Limb (tissue), 2 donors: ENCODE results near the gene PPM1N.

ENCODE experiments used
- DNase-seq, 2 donors: peaks; one replicate each; pipeline ENCODE4 v3.0.0-alpha.2; 2016; ENCODE audit errors: extremely low spot score in 2 of 2

Gene PPM1N

DNA sequence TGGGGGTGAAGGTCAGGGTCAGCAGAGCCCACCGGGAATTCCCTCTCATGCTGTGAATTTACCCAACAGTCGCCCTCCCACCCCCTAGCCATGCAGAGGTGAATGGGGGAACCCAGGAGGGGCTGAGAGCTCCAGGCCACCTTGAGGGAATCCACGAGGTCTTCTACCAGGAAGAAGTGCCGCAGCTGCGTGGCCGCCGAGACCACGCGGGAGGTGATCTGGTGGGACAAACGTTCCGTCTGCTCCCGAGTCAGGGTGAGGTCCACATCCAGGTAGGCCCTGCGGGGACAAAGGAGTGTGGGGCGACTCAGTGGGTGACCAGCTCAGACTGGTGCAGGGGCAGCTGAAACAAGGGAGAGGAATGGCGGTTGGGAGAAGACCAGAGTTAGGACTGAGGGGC is 9.5 kb upstream of the PPM1N start:
- no peak for DNase-seq

DNA sequence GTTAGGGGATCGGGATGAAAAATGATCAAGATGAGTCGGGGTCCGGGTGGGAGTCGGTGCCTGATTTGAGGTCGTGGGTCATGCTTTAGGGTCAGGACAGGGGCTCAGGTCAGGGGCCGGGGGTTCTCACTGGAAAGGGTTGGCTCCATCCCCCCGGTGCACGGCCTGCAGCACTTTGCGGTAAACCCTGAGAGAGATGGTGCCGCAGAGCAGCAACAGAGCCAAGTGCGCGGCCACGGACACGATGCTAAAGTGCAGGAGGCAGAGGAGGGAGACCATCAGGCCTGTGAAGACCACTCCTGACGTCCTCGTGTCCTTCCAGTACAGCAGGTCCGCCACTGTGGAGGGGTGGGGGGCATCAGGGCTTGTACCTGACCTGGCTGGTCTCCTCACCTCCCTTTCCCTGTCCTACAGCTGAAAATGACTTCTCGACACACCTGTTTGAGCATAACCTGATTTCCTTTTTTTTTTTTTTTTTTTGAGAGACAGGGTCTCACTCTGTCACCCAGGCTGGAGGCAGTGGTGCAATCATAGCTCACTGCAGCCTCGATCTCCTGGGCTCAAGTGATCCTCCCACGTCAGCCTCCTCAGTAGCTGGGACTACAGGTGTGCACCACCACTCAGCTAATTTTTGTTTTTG is 8.9 kb upstream of the PPM1N start:
- no peak for DNase-seq

DNA sequence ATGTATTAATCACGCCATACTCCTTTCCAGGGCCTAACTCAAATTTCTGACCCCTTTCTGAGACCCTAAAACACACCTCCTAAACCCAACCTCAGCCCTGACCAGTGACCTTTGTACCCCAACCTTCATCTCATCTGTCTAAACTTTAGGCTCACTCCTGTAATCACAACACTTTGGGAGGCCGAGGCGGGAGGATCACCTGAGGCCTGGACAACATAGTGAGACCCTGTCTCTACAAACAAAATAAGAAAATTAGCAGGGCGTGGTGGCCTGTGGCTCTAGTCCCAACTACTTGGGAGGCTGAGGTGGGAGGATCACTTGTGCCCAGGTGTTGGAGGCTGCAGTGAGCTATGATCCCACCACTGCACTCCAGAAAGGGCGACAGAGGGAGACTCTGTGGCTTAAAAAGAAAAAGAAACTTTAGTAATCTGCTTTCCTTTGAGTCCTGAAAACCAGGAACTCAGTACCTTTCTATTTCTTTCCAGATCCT is 6.1 kb upstream of the PPM1N start:
- no peak for DNase-seq

DNA sequence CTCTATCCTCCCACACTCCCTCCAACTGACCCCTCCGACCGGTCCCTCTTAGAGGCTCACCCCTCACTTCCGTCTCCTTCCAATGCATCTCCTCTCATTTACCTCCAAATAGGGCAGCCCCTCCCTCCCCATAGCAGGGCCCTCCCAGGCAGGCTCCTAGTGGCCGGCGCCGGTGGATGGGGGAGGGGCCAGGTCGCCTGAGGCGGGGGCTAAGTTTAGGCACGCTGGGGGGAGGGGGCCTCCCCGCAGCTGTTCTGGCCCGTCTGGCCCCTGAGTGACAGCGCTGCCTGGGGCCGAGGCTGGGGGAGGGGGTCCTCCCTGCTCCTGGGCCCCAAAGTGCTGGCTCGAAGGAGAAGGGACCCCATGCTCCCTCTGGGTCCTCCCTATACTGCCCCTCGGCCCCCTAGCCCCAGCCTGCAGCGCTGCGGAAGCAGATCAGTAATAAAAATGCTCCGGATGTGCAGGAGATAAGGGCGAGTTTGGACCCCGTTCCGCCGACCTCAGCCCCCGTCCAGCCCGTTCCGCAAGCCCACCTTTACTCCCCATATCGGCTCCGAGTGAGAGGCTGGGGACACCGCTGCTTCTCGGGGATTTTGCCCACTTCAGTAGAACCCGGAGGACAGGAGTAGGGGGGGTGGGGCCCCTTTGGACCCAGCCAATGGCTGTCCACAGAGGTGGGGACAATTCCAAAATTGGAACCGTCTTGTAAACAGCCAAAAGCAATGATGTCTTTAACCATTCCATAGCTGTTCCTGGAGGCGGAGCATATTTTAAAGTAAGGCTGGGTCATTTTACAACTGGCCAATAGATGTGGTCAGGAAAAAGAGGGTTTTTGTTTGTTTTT is 5.4 kb upstream of the PPM1N start:
- peak; percentile 55 to 76 for DNase-seq

DNA sequence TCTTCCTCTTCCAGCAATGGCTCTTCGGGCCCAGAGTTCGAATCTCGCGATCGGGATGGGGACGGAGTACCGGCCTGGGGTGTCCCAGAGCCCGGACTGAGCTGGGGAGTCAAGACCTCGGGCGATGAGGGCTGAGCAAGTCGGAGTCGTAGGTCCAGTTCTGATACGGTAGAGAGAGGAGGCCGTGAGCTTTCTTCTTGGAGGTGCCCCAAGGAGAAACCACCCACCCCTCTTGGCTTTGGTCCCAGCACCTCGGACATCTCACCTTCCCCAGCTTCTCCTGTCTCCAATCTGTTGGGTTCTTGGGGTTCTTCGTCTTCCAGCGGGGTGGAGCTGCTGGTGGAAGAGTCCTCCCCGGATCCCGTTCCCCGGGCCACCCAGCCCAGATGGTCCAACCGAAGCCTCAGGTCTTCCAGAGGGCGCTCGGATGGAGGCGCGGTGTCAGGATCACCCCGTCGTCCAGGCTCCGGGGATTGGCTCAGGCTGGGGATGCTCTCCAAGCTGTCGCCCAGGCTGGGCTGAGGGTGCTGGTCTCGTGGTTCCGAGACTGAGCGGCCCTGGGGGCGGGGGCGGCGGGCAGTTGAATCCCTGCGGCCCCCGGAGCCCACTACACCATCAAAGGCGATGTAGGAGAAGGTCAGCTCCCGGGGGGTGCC is 3.9 kb upstream of the PPM1N start:
- no peak for DNase-seq

DNA sequence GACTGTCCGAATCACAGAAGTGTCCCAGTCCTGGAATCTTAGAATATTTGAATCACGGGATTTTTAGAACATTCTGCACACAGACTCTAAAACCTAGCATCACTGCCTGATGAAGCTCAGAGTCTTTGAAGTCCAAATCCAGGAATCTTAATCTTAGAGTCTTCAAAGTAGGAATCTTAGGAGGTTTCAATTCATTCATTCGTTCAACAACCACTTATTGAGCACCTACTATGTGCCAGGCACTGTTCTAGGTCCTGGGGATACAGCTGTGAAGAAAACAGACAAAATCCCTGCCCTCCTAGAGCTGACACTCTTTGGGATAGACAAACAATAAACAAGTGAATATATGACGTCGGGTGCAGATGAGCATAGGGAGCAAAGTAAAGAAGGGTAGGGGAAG is 3.1 kb upstream of the PPM1N start:
- DNase-seq: no peak

DNA sequence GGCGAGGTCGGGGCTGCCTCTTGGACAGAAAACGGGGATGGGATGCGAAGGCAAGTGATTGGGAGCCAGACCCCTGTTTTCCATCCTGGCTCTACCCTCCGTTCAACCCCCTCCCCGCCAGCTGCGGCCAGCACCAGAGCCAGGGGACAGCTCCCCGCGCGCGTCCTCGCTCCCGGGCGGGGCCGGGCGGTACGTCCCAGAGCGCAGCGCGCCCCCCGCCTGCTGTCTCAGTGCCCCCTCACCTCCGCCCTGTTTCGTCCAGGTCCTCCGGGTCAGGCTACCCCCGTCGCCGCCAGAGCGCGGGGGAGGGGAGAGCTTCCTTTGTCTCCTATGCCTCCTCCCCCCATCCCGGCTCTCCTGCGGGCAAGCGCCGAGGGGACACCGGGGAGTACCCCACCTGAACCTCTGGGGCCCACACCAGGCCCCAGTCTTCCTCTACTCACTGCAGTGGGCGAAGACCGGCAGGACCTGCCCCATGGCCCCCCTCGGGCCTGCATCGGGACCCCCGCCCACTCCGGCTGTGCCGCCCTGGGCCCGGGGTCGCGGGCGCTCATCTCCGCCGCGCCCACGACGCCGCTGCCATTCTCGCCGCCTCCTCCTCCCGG is 1.8 kb upstream of the PPM1N start:
- peak; percentile 22 to 84 for DNase-seq

DNA sequence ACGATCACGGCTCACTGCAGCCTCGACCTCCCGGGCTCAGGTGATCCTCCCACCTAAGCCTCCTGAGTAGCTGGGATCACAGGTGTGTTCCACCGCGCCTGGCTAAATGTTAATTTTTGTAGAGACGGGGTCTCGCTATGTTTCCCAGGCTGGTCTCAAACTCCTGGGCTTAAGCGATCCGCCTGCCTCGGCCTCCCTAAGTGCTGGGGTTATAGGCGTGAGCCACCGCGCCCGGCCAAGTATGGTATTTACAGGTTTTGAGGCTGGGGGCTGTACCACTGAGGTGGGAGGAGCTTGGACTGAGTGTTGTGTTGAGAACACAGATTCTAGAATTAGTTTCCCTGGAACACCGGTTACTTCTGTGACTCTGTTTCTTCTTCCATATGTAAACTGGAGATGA is 452 bp upstream of the PPM1N start:
- no peak for DNase-seq

DNA sequence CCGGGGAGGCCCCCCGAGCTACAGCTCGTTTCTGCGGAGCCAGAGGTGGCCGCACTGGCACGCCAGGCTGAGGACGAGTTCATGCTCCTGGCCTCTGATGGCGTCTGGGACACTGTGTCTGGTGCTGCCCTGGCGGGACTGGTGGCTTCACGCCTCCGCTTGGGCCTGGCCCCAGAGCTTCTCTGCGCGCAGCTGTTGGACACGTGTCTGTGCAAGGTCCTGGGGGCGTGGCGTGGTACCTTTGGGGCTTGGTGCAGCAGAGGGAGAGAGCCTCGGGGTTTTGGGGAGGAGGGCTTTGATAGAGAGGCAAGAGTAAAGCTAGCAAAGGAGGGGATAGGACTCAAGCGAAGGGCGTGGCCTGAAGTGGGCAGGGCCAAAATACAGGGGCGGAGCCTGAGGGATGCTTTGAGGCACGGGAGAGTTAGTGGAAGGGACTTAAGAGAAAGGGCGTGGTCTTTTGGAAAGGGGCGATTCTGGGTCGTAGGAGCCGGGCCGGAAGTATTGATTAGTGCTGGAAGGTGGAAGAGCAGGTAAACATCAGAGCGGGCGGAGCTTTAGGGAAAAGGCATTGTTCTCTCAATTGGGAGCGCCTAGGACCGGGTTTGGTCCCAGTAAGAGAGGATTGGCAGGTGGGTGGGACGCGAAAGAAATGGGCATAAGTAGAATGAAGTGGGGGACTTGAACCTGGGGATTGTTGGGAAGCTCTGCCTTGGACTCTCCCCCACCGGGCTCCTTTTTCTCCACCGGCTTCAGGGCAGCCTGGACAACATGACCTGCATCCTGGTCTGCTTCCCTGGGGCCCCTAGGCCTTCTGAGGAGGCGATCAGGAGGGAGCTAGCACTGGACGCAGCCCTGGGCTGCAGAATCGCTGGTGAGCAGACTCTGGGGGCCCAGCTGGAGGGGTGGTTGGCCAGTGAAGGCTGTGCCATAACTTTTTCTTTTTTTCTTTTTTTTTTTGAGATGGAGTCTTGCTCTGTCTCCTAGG is 1.2 kb downstream of the PPM1N start:
- DNase-seq: no peak

DNA sequence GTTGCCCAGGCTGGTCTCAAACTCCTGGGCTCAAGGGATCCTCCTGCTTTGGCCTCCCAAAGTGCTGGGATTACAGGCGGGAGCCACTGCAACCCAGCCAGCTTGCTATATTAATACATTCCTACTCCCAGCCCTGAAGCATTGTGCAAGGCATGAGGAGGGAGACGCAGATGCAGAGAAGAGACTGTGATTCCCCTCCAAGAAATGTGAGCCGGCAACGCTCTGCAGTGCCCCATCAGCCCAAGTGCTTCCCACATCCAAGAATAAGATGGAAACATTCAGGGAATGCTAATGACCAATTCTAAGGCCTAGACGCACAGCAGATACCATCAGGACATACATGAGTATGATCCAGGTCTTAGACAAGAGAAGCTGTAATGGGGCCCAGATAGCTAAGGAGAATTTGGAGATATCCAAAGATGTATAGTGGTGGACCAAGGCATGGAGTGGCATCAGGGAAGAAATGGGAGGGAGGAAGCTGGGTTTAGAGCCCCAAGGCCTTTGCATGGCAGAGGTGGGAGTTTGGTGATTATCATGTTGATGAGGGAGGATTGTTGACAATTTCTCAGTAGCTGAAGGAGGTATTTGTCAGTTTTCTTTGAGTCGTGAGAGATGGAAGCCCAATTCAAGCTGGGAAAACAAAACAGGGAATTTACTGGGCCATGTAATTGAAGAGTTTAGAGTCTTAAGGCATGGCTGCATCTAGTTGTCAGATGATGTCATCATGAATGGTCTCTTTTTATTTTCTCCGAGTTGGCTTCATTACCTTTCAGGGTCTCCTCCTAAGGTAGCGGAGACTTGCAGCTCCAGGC is 2.9 kb downstream of the PPM1N start:
- DNase-seq: no peak

DNA sequence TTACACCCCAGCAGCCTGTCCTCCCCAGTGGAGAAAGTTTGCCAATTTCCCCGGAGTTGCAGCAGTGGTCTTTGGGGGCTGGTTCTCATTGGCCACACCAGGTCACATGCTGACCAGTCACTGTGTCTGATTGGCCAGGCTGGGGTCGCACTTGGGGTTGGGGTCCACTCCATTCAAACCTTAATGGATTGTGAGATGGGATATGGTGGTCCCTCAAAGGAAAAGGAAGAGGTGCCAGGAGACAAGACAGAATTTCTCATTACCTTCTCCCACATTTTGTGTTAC is 3.4 kb downstream of the PPM1N start:
- DNase-seq: no peak

DNA sequence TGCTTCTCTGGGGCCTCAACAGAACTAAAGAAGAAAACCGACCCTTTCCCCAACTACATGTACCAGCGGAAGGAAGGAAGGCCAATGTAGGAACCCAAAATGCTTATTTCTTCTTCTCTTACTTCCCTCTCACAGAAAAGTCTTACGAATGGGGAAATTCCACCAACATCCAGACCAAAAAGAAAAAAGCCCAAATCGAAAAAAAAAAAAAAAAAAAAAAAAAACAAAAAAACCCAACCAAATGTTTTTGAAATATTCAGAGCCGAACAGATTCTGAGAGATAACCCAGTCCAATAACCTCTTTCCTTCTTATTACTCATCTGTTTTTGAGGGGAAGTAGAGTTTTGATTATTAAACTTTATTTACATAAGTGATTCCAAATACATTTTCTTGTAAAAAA is 3.9 kb downstream of the PPM1N start:
- no peak for DNase-seq

DNA sequence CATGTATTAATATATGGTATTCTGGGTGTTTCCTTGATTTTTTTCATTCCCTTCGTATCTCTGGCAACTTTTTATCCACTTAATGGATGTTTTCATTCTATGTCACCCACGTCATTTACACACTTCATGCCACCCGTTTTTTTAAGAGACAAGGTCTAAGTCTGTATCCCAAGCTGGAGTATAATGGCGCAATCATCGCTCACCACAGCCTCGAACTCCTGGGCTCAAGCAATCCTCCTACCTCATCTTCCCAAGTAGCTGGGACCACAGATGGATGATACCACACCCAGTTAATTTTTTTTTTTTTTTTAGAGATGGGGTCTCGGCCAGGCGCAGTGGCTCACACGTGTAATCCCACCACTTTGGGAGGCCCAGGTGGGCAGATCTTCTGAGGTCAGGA is 5.7 kb downstream of the PPM1N start:
- DNase-seq: no peak

DNA sequence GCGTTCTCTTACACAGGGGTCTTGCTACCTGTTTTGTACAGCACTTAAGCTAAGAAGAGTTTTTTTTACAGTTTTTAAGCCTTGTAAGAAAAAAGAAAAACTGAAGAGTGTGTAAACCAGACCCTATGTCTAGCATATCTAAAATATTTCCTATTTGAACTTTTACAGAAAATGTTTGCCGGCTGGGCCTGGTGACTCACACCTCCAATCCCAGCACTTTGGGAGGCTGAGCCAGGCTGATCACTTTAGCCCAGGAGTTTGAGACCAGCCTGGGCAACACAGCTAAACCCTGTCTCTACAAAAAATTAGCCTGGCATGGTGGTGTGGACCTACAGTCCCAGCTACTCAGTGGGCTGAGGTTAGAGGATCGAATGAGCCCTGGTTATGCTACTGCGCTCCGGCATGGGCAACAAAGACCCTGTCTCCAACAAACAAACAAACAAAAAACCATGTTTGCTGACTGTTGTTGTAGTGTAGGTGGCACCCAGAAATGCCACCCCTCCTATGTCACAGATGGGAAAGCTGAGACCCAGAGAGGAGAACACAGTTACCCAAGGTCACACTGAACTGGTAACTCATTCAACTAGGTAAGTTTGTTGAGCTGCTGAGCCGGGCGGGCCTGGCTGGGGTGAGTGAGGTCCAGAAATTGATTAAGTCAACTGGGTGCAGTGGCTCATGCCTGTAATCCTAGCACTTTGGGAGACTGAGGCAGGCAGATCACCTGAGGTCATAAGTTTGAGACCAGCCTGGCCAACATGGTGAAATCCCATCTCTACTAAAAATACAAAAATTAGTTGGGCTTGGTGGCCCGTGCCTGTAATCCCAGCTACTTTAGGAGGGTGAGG is 7.1 kb downstream of the PPM1N start:
- no peak for DNase-seq

DNA sequence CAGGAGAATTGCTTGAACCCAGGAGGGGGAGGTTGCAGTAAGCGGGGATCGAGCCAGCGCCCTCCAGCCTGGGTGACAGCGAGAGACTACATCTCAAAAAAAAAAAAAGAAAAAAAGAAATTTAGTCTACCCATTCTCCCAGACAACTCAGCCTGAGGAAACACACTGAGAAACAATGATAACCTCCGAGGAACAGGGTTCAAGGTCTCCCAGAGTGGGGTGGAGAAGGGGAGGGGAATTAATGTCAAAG is 7.7 kb downstream of the PPM1N start:
- no peak for DNase-seq

DNA sequence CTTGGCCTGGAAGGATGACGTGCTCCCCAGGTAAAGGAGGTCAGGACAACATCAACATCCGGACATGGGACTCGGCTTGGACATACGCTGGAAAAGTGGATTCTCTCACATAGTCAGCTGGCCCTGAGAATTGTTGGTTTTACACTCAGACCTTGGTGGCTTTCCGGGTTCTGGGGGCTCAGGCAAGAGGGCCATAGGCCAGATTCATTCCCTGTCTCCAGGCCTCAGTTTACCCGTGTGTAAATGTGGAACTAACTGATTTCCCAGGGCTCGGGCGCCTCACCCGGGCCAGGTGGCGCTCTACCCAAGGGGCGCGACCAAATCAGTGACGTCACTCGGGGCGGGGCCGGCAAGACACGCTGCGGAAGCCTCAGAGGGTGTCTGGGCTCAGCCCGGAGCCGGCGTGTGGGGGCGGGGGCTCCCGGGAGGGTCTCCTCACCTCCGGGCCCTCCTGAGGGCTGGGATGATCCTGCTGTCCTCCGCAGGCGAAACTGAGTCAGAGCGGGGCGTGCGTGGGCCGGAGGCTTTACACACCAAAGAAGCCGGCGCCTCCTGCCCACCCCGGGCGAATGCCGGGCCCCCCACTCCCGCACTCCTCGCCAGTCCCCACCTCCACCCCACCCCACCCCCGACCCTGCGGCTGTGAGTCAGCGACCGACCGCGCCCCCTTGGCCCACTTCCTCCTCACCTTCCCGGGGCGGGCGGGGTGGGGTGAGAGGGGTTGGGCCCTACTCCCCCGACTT is 8.2 kb downstream of the PPM1N start:
- peak; percentile 83 to 93 for DNase-seq

DNA sequence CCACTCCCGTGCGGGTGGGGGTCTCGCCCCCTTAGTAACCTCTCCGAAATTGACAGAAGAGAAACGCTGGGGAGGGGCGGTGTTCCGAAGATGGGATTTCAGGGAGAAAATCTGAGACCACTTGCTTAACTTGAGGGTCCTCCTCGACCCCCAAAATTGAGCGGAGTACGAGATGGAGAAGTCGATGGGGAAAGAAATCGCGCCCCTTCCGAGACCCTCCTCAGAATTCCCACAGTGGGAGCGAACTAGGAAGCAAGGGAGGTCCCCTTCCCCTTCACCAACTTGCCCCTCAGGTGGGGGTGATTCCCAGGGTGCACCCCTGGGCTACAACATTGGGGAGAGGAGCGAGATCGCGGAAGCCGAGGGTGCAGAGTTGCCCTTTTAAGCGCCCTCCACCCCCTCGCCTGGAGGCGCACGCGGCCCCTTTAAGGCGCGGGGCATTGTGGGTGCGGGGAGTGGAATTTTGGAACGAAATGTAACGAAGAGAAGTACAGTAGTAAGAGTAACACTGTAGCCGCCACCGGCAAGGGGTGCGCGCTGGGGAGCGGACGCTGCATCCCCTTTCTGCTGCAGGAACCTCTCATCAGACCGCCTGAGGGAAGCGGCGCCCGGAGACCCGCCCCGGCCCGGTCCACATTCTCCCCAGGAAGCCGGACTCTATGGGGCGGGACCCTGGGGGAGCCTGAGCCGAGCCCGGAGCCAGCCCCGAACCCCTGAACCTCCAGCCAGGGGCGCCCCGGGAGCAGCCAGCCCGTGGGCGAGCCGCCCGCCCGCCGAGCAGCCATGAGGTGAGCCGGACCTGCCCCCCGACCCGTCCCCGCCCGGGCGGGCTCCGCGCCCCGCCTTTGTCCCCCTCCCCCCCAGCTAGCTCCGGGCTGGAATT is 9.0 kb downstream of the PPM1N start, which contains the start of gene VASP:
TSS of gene VASP (plus strand) at position 491 of the 883 bp plus-strand sequence. CDS start at position 784, 293 bp downstream.
- peak; percentile 83 to 88 for DNase-seq
